ENCODE measurements around the gene ACADVL. TPM values are rescaled to one million over a fixed set of nuclear protein-coding genes. Genes with fewer than 3 reads are reported as not detected.
A peak's percentile ranks its signal among the peaks of the same experiment; 100 is the strongest.

Gene ACADVL
- total and polyA plus RNA-seq, 2 donors (not counting 1 experiment from before 2014, with no cell fraction given), result 640 to 696 TPM

- Histone ChIP-seq H3K9ac (ENCODE audit: low read length) (no peak overlapping the region), H3K79me2 (ENCODE audit: control insufficient read depth, insufficient read depth, low read length) (peaks cover 6% of the 10 kb centered on the region), H3K4me3 (ENCODE audit: control extremely low read depth in 1 of 5, extremely low read depth in 1 of 5, insufficient read depth in 1 of 5, low read depth in 2 of 5, low read length in 4 of 5) (no peak overlapping the region), H4K20me1 (ENCODE audit: control insufficient read depth, insufficient read depth, low read length, poor library complexity, severe bottlenecking) (no peaks in the 10 kb centered on the region), H3K4me1 (ENCODE audit: control insufficient read depth in 2 of 2, insufficient read depth in 2 of 2, low read length in 2 of 2) (peaks cover 27 to 32% of the 10 kb centered on the region in 2 donors), H3K27ac (ENCODE audit: low read length in 2 of 2) (no peak overlapping the region), H2AFZ (ENCODE audit: insufficient read depth, low read depth, low read length, poor library complexity, severe bottlenecking) (no peak overlapping the region), H3K9me3 (ENCODE audit: control extremely low read depth in 1 of 3, control insufficient read depth in 2 of 3, insufficient read depth in 1 of 3, low read length in 2 of 3) (peaks cover 0 to 4% (median 0%) of the 10 kb centered on the region in 3 donors), H3K36me3 (replicated peaks in 1 of 2; ENCODE audit: control extremely low read depth in 1 of 2, control insufficient read depth in 1 of 2, extremely low read depth in 1 of 2, insufficient read depth in 2 of 2, low read length in 1 of 2) (peaks cover 9 to 42% of the 10 kb centered on the region in 2 experiments), H3K27me3 (replicated peaks in 1 of 4; ENCODE audit: control extremely low read depth in 1 of 4, control insufficient read depth in 3 of 4, insufficient read depth in 4 of 4, low read length in 3 of 4) (peaks cover 0 to 17% (median 8%) of the 10 kb centered on the region in 4 experiments), H3K4me2 (replicated peaks; ENCODE audit: low read depth, low read length, poor library complexity, severe bottlenecking) (no peak overlapping the region)
- ChIA-PET CTCF (interaction anchor here (1.3 to 1.4 kb wide), 2 partner anchors 34 to 207 kb away, joined by 3 read pairs; no protein-coding TSS in a partner anchor), POLR2A (no interaction called here)
- no peaks in the 10 kb centered on the region for H3K9me3 Mint-ChIP-seq (ENCODE audit: insufficient read depth)
- H3K4me1 Mint-ChIP-seq, result peaks cover 26% of the 10 kb centered on the region
- WGBS (ENCODE audit: insufficient coverage), result 94% methylated on average over 6 of the region's 7 CpGs
- no peak for TF ChIP-seq EZH2 (IDR thresholded peaks at IDR 0.05; ENCODE audit: borderline replicate concordance, insufficient read depth, low read depth, low read length, poor library complexity, severe bottlenecking)
- TF ChIP-seq CTCF (IDR thresholded peaks at IDR 0.05), result no peak
- no peak overlapping the region for H3K27ac Mint-ChIP-seq
- peaks cover 13% of the 10 kb centered on the region for H3K27me3 Mint-ChIP-seq
- DNase-seq (peak; percentile 18), ATAC-seq (ENCODE audit: low read depth) (no peak)
- no peak overlapping the region for H3K4me3 Mint-ChIP-seq
- intact Hi-C loops (cut with micrococcal nuclease), result no loop called here
Observed at GRCh38 chr17:7258731-7259554, 39.2 kb downstream of the ACADVL start.

DNA sequence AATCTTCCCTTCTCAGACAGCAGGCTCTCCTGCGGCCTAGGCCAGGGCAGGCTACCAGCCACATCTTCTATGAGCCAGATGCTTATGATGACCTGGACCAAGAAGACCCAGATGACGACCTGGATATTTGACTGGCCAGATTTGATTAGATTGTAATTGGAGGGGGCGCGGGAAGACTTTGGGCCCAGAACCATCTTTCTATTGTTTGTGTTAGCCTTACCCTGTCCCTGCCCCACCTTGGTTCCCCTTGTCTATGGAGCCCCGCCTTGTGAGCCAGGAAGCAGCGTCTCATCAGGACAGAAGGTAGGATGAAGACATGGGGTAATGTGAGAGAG, 39.8 kb downstream of the ACADVL start:
- Histone ChIP-seq H3K79me2 (ENCODE audit: control insufficient read depth, insufficient read depth, low read length) (peaks cover 2% of the 10 kb centered on the region), H3K36me3 (replicated peaks in 1 of 2; ENCODE audit: control extremely low read depth in 1 of 2, control insufficient read depth in 1 of 2, extremely low read depth in 1 of 2, insufficient read depth in 2 of 2, low read length in 1 of 2) (peaks cover 6 to 37% of the 10 kb centered on the region in 2 experiments), H3K27me3 (replicated peaks in 1 of 4; ENCODE audit: control extremely low read depth in 1 of 4, control insufficient read depth in 3 of 4, insufficient read depth in 4 of 4, low read length in 3 of 4) (peaks cover 0 to 17% (median 8%) of the 10 kb centered on the region in 4 experiments), H3K4me2 (replicated peaks; ENCODE audit: low read depth, low read length, poor library complexity, severe bottlenecking) (no peak overlapping the region), H3K27ac (ENCODE audit: low read length in 2 of 2) (no peak overlapping the region), H3K4me1 (ENCODE audit: control insufficient read depth in 2 of 2, insufficient read depth in 2 of 2, low read length in 2 of 2) (peaks cover 27 to 32% of the 10 kb centered on the region in 2 donors), H3K9me3 (ENCODE audit: control extremely low read depth in 1 of 3, control insufficient read depth in 2 of 3, insufficient read depth in 1 of 3, low read length in 2 of 3) (peaks cover 0 to 4% (median 0%) of the 10 kb centered on the region in 3 donors), H3K9ac (ENCODE audit: low read length) (no peak overlapping the region), H4K20me1 (ENCODE audit: control insufficient read depth, insufficient read depth, low read length, poor library complexity, severe bottlenecking) (no peaks in the 10 kb centered on the region), H2AFZ (ENCODE audit: insufficient read depth, low read depth, low read length, poor library complexity, severe bottlenecking) (no peak overlapping the region), H3K4me3 (ENCODE audit: control extremely low read depth in 1 of 5, extremely low read depth in 1 of 5, insufficient read depth in 1 of 5, low read depth in 2 of 5, low read length in 4 of 5) (no peak overlapping the region)
- no peaks in the 10 kb centered on the region for H3K9me3 Mint-ChIP-seq (ENCODE audit: insufficient read depth)
- ChIA-PET POLR2A (no interaction called here), CTCF (interaction anchor here (1.3 kb wide), 1 partner anchor 34 kb away, joined by 3 read pairs; no protein-coding TSS in a partner anchor)
- H3K27me3 Mint-ChIP-seq, result peaks cover 15% of the 10 kb centered on the region
- 100% methylated on average over 4 of the region's 6 CpGs for WGBS (ENCODE audit: insufficient coverage)
- H3K4me1 Mint-ChIP-seq, result peaks cover 27% of the 10 kb centered on the region
- no peak for ATAC-seq (ENCODE audit: low read depth)
- TF ChIP-seq EZH2 (IDR thresholded peaks at IDR 0.05; ENCODE audit: borderline replicate concordance, insufficient read depth, low read depth, low read length, poor library complexity, severe bottlenecking) (no peak), CTCF (IDR thresholded peaks at IDR 0.05) (no peak)
- no peak overlapping the region for H3K4me3 Mint-ChIP-seq
- intact Hi-C loops (cut with micrococcal nuclease), result no loop called here
- H3K27ac Mint-ChIP-seq, result no peak overlapping the region
- no peak for DNase-seq

Data from B cell (primary cell).